Calu3 (cell line): Measurements from ENCODE around the gene CALML6. TPM values are rescaled to one million over a fixed set of nuclear protein-coding genes. Genes with fewer than 3 reads are reported as not detected.

Source experiments
- BruUV-seq: library from RNA; stranded (reverse); fragments of 400-500 nt; replicated peaks from 2 replicates; lab custom pipeline; 2021; lab: Mats Ljungman, UMichigan
- CTCF ChIA-PET: fragments of 300-600 bp; sonication (Branson Sonifier 250); formaldehyde crosslinking; loops from one replicate; lab custom pipeline; 2022; ENCODE audit warnings: antibody characterized with exemption; lab: Charles Lee
- DNase-seq: peaks from one replicate; pipeline ENCODE4 v3.0.0; 2022
- H3K27ac Mint-ChIP-seq: one replicate; pipeline ENCODE4 v1.8.0; 2022; ENCODE audit warnings: mixed read lengths; ENCODE audit not compliant: unreplicated experiment
- H3K27me3 Mint-ChIP-seq: one replicate; pipeline ENCODE4 v1.8.0; 2022; ENCODE audit warnings: mixed read lengths; ENCODE audit not compliant: unreplicated experiment
- H3K36me3 Mint-ChIP-seq: one replicate; pipeline ENCODE4 v1.8.0; 2022; ENCODE audit warnings: mild to moderate bottlenecking, moderate library complexity, mixed read lengths; ENCODE audit not compliant: insufficient read depth, unreplicated experiment
- H3K4me1 Mint-ChIP-seq: one replicate; pipeline ENCODE4 v1.8.0; 2022; ENCODE audit warnings: mild to moderate bottlenecking, low read depth, mixed read lengths; ENCODE audit not compliant: unreplicated experiment
- H3K4me3 Mint-ChIP-seq: one replicate; pipeline ENCODE4 v1.8.0; 2022; ENCODE audit warnings: mild to moderate bottlenecking, low read depth, moderate library complexity, mixed read lengths; ENCODE audit not compliant: unreplicated experiment
- H3K9me3 Mint-ChIP-seq: one replicate; pipeline ENCODE4 v1.8.0; 2022; ENCODE audit warnings: low read depth, mixed read lengths; ENCODE audit not compliant: unreplicated experiment
- intact Hi-C: fragments of 100-400 bp; cut with micrococcal nuclease; formaldehyde crosslinking; loops from one replicate; pipeline ENCODE4 v1.10.0; 2022; ENCODE audit not compliant: unreplicated experiment
- total RNA-seq: library from RNA; stranded (reverse); gene quantifications from 2 replicates; pipeline ENCODE4 v1.2.3, GENCODE V29; 2022
- TF ChIP-seq, protein P1 (sequence below): fragments of 200-600 bp; IDR thresholded peaks from one replicate; pipeline ENCODE4 v1.8.0; 2022; ENCODE audit warnings: antibody characterized with exemption; ENCODE audit not compliant: unreplicated experiment

The CALML6 gene
- total RNA-seq, 1 experiment from 2014 or later: 0.59 TPM

- no TSS peak for BruUV-seq
- CTCF ChIA-PET: interaction anchor here (0.5 kb wide), 1 partner anchor 132 kb away, joined by 5 read pairs; no protein-coding TSS in a partner anchor
- H3K36me3 Mint-ChIP-seq: peaks cover 15% of the 10 kb centered on the region
- TF ChIP-seq, protein P1, sequence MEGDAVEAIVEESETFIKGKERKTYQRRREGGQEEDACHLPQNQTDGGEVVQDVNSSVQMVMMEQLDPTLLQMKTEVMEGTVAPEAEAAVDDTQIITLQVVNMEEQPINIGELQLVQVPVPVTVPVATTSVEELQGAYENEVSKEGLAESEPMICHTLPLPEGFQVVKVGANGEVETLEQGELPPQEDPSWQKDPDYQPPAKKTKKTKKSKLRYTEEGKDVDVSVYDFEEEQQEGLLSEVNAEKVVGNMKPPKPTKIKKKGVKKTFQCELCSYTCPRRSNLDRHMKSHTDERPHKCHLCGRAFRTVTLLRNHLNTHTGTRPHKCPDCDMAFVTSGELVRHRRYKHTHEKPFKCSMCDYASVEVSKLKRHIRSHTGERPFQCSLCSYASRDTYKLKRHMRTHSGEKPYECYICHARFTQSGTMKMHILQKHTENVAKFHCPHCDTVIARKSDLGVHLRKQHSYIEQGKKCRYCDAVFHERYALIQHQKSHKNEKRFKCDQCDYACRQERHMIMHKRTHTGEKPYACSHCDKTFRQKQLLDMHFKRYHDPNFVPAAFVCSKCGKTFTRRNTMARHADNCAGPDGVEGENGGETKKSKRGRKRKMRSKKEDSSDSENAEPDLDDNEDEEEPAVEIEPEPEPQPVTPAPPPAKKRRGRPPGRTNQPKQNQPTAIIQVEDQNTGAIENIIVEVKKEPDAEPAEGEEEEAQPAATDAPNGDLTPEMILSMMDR: no peak
- H3K4me1 Mint-ChIP-seq: peaks cover 5% of the 10 kb centered on the region
- H3K9me3 Mint-ChIP-seq: no peaks in the 10 kb centered on the region
- DNase-seq: no peak
- intact Hi-C loops: no loop called here
- peaks cover 13% of the 10 kb centered on the region for H3K27me3 Mint-ChIP-seq
- peak overlapping the region; percentile 66 for H3K4me3 Mint-ChIP-seq
- peak overlapping the region; percentile 74 for H3K27ac Mint-ChIP-seq
These were observed 4.3 kb upstream of the CALML6 start for GRCh38 chr1:1910651-1911331.

DNA sequence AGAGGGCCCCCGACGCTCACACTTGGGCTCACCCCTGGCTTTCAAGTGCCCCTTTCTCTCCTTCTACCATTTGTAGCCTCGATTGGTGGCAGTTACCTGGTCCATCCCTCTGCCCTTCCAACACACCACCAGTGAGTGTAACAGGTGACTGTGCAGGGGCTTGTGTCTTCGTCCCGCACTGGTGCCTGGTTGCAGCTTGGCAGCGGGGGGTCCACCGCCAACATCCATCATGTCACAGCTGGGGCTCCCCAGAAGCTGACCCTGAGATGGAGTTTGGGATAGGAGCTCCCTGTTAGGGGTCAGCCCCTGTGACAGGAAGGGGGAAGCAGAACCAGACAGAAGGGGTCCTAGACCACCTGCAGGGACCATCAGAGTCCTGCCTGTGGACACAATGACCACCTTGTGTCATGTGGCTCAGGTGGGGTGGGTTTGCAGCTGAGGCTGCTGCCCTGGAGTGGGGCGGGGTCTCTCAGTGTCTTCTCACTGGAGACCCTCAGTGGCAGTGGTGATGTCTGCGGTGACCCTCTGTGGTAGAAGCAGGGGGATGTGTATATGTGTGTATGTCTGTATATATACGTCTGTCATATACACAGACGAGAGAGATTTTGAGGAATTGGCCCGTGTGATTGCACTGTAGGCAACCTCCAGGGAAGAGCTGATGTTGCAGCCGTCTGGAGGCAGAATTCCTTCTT is 3.6 kb upstream of the CALML6 start:
- TF ChIP-seq, protein P1: no peak
- Mint-ChIP-seq H3K4me3 (no peak overlapping the region), H3K27ac (no peak overlapping the region), H3K36me3 (peaks cover 19% of the 10 kb centered on the region), H3K9me3 (no peaks in the 10 kb centered on the region), H3K4me1 (peaks cover 5% of the 10 kb centered on the region), H3K27me3 (peaks cover 13% of the 10 kb centered on the region)
- intact Hi-C loops: no loop called here
- no TSS peak for BruUV-seq
- CTCF ChIA-PET: no interaction called here
- no peak for DNase-seq

DNA sequence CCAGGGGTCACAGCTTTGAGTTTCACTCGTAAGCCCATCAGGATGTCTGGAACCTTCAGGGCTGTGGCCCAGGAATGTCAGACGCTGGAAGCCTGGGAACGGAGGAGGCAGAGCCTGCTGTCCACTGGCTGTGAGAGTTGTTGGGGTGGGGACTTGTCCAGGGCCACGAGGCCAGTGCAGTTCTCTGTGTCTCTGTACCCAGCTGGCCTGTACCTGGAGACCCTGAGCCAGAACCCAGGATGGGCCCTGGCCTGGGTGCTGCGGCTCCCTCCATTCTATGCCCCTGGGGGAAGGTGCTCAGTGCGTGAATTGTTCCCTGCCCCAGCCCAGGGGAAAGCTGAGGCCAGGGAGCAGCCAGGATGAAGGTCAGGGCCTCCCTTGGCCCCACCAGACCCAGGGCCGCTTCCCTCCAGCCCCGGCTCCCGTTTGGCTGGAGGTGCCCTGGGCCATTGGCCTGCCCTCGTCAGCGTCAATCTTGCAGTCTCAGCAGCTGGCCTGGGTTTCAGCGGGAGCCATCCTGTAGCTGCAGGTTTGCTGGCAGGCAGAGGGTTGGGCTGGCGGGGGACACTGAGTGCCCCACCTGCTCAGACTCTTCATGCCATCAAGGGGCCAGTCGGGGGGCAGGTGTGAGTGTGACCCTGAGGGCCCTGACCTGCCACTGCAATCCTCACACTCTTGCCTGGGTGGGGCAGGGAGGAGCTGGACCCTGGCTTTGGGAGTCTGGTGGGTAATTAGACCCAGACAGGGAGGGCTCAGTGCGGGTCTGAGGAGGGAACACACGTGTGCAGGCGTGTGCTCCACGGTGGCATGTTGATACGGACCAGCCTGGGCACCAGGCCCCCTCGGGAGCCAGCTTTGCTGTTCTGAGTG is 724 bp upstream of the CALML6 start:
- peaks cover 13% of the 10 kb centered on the region for H3K27me3 Mint-ChIP-seq
- no peaks in the 10 kb centered on the region for H3K9me3 Mint-ChIP-seq
- no peak for DNase-seq
- intact Hi-C loops: no loop called here
- no TSS peak for BruUV-seq
- CTCF ChIA-PET: no interaction called here
- H3K36me3 Mint-ChIP-seq: peaks cover 21% of the 10 kb centered on the region
- no peak overlapping the region for H3K4me3 Mint-ChIP-seq
- peaks cover 5% of the 10 kb centered on the region for H3K4me1 Mint-ChIP-seq
- H3K27ac Mint-ChIP-seq: no peak overlapping the region
- TF ChIP-seq, protein P1: no peak

DNA sequence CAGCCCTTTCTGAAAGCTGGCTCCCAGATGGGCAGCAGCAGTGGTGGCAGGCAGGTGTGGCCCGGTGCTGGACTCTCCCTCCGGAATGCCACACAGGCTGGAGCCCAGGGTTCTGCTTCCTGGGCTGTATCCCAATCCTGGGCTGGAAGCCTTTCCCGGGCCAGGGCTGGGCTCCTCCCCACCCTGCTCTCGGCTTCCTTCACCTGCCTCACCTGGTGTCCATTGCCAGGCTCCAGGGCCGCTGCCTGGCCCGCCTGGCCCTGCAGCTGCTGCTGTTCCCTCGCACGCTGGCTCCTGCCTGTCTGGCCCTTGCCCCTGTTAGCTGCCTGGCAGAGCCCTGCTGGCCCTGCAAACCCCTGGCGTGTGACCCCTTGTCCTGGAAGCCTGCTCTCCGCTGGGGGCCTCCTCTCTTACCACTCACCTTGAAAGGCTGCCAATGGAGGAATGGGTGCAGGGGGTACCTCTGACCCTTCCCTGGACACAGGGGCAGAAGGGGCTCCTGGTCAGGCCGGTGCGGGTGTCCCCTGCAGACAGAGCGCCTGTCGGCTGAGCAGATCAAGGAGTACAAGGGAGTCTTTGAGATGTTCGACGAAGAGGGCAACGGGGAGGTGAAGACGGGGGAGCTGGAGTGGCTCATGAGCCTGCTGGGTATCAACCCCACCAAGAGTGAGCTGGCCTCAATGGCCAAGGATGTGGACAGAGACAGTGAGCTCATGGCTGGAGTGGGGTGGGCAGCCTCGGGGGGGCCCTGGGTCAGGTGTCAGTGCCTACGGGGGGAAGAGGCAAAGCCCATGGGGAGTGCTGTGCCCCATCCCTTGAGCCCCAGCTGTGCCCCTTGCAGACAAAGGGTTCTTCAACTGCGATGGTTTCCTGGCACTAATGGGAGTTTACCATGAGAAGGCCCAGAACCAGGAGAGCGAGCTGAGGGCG is 1.1 kb downstream of the CALML6 start:
- DNase-seq: no peak
- Mint-ChIP-seq H3K36me3 (peaks cover 14% of the 10 kb centered on the region), H3K27ac (no peak overlapping the region), H3K9me3 (no peaks in the 10 kb centered on the region), H3K4me3 (no peak overlapping the region), H3K27me3 (peaks cover 13% of the 10 kb centered on the region), H3K4me1 (no peaks in the 10 kb centered on the region)
- intact Hi-C loops: no loop called here
- no TSS peak for BruUV-seq
- CTCF ChIA-PET: no interaction called here
- TF ChIP-seq, protein P1: no peak
